Measurements from ENCODE around the gene HSF5.
A peak's percentile ranks its signal among the peaks of the same experiment; 100 is the strongest.
"Not testable (repeated sequence)": the region's sequence is repeated elsewhere in the genome, so short reads cannot be mapped to it uniquely, and the experiment has no call there.

The HSF5 gene

DNA sequence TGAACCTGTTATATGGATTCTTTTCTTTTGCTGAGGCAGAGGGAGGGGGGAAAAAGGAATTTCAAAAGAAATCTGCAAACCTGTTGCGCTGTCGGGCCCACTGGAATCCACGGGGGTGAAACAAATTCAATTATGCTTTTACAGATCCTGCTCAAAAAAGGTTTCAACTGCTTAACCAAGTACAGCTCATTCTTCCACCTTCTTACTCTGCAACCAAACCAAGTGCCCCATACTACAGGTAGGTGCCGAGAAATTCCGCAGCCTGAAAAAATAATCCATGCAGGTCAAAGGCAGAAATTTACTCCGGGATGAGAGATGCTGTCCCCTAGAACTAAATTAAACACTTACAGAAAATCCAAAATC, 71.3 kb downstream of the HSF5 start:
- DNase-seq (ENCODE audit: extremely low spot score, insufficient read length, low read depth) (no peak), FAIRE-seq (no peak)

DNA sequence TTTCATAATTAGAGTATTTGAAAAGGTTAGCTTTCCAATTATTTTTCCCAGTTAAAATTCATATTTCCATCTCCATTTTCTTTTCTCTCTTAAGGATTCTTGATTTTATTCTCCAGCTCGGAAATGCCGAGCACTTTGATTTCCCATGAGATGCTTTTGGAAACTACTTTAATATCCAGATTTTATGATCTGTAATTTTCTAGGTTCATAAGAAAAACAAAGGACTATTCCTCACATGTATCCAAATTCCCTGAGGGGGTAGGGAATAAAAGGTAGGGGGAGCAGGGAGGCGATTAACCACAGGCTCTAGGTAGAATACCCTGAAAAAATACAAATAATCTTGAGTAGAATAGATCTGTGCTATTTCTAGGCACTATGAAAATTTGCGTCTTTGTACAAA, 71.8 kb downstream of the HSF5 start:
- DNase-seq (ENCODE audit: extremely low spot score, insufficient read length, low read depth) (no peak), FAIRE-seq (no peak)

DNA sequence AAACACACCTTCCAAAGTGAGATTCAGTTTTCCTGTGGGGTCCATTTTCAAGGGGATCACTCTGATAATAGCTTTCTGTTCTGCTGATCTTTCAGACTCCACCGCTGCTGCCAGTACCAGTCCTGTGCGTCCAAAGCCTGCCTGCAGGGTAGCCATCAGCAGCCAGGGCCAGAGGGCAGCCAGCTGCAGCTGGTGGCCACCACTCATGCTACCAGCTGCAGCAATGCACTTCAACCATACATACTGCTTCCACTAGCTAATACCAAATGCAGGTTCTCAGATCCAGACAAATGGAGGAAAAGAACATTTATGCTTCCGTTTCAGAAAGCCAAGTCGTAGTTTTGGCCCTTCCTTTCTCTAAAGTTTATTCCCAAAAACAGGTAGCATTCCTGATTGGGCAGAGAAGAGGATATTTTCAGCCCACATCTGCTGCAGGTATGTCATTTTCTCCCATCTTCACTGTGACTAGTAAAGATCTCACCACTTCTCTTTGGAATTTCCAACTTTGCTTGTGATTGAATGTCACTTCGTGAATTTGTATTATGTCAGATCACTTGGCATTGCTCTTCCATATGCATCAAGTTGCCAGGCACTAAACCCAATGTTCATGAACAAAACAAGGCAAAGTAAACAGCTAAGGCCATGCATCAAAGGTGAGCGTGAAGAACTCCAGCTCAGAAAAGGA, 72.7 kb downstream of the HSF5 start:
- DNase-seq (ENCODE audit: extremely low spot score, insufficient read length, low read depth) = no peak
- FAIRE-seq = no peak

GRCh38 chr17:58414596-58414997, 73.6 kb downstream of the HSF5 start:
- FAIRE-seq = no peak
- DNase-seq (ENCODE audit: extremely low spot score, insufficient read length, low read depth) = no peak

DNA sequence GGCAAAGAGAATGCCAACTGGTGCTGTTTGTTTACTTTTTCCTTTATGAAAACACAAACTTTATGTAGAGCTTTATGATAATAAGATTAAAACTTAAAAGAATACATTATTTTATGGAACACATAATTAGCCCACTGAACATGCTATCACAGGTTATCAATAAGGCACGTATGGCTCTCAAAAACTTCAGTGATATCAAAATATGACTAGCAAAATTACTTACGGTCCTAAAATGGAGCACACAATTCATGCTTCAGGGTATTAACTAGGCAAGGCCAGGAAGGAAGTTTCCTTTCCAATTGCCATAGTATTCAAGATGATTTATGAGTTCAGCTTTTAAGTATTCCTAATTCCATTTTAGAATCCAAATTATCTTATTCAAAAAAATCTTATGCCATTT, 74.5 kb downstream of the HSF5 start:
- DNase-seq (ENCODE audit: extremely low spot score, insufficient read length, low read depth) (no peak), FAIRE-seq (no peak)

DNA sequence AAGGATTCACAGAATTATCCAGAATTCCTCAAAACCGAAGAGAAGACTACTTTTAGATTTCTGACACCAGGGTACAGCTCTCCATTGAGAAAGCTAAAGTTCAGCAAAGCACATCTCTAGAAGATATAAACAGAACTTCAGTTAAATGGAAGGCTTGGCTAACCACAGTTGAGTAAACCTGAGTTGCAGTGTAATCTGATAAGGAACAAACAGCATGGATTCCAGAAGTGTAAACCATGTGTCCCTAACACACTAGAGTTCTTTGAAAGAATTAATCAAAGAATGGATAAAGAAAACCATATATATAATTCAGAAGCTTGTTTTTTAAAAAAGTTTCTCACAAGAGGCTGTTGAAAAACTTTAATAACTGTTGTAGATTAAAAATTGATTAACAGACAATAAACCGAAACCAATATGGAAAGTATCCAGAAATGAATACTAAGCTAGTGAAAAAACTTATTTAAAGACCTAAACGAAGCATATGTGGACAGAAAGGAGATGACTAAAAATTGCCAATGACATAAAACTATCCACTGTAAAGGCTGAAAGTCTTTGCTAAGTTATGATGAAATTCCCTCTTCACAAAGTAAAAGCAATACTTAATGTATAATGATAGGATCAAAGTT, 75.1 kb downstream of the HSF5 start:
- no peak for DNase-seq (ENCODE audit: extremely low spot score, insufficient read length, low read depth)
- FAIRE-seq = peak; percentile 54

GRCh38 chr17:58412064-58412703, 76.0 kb downstream of the HSF5 start:
- no peak for FAIRE-seq
- no peak for DNase-seq (ENCODE audit: extremely low spot score, insufficient read length, low read depth)

GRCh38 chr17:58411408-58411894, 76.8 kb downstream of the HSF5 start:
- DNase-seq (ENCODE audit: extremely low spot score, insufficient read length, low read depth) (no peak), FAIRE-seq (no peak)

DNA sequence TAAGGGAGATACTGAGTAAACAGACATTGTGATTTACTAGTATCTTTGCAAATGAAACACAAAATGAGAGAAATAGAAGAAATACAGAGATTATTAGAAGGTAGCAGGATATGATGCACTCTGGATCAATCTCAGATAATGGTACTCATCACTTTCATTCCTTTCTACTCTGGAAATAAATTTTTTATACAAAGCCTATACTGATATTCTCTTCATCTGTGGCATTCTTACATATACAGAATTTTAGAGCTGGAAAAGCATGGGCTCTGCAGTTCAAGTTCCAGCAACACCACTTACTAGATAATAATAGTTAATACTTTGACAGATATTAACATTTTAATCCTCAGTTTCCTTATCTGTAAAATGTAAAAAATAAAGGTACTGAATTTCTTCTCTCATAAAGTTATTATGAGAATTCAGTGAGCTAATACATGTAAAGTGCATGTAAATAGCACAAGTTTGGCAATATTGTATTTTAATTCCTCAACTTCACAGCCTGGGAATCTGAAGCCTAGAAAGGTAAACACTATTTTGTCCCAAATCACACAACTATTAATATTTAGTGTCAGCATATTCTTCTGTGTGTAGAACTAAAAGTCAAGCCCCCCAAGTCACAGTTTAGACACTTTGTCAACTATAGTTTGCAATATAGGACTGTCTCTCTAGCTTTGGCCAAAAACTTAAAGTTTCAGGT, 77.3 kb downstream of the HSF5 start:
- FAIRE-seq (no peak), DNase-seq (ENCODE audit: extremely low spot score, insufficient read length, low read depth) (no peak)

DNA sequence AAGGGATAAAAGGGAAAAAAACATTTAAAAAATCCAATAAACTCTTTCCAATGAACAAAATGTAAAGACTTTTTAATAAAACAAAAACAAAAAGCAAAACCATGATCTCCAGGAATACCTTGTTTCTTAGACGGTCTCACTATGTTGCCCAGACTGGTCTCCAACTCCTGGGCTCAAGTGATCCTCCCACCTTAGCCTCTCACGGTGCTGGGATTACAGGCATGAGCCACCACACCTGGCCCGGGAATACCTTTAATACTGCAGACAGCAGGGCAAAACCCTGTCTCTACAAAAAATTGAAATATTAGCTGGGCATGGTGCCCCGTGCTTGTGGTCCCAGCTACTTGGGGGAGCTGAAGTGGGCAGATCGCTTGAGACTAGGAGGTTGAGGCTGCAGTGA, 78.8 kb downstream of the HSF5 start:
- FAIRE-seq (no peak), DNase-seq (ENCODE audit: extremely low spot score, insufficient read length, low read depth) (no peak)

DNA sequence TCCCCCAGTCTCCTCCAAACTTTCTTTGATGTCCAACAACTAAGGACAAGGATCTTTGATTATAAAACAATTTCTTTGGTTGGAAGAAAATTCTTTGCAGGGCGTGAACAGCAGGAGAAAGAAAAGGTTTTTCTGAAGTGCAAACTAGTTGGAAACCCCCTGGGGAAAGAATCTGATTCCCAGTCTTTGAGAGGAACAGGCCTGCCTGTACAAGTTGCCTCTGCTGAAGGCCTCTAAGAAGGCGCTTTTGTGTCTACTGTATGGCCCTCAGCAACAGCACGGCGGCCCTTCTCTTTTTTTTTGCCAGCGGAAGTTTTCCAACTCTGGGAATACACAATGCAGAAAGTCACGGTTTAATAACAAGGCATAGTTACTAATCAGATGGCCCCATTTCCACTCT, 84.9 kb downstream of the HSF5 start:
- no peak for DNase-seq (ENCODE audit: extremely low spot score, insufficient read length, low read depth)

DNA sequence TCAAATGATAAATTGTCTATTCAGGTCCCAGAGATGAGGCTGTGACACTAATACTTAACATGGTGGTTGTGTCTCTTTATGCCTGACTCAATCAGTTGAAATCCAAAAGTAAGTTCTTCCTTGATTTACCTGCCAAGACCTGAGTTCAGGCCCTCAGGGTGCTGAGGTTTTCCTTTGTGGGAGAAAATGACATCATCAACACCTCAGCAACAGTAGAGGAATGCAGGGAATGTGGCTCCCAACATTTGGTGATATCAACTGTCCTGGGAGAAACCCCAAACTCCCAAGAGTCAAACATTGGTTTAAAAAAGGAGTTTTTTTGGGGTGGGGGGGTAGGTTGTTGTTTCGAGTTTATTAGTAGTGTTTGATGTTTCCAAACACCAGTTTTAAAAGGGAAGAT, 85.5 kb downstream of the HSF5 start:
- FAIRE-seq (no peak), DNase-seq (ENCODE audit: extremely low spot score, insufficient read length, low read depth) (no peak)

More for the DNA sequence above, 84.9 kb downstream of the HSF5 start:
- no peak for FAIRE-seq

GRCh38 chr17:58402047-58402446, 86.2 kb downstream of the HSF5 start:
- DNase-seq (ENCODE audit: extremely low spot score, insufficient read length, low read depth) (no peak), FAIRE-seq (no peak)

DNA sequence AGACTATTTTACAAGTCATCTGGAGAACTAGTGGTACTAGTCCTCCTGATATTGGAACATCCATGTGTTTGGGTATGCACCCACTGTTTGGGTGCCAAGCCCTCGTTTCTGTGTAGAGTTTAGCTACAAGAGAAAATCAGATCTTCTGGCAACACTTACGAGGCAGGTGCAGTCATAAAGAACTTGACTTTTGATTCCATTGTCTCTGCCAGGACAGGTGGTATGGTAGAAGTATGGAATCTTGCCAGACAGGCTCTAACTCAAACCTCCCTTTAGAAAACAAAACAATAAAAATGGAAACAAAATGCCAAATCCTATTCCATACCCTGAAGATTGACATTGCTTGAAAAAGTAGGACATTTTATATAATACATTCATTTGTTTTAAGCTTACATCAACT, 86.9 kb downstream of the HSF5 start:
- FAIRE-seq = peak; percentile 5
- no peak for DNase-seq (ENCODE audit: extremely low spot score, insufficient read length, low read depth)

- FAIRE-seq = no peak
- no peak for DNase-seq (ENCODE audit: extremely low spot score, insufficient read length, low read depth)
These were observed 87.4 kb downstream of the HSF5 start for GRCh38 chr17:58400826-58401225.

DNA sequence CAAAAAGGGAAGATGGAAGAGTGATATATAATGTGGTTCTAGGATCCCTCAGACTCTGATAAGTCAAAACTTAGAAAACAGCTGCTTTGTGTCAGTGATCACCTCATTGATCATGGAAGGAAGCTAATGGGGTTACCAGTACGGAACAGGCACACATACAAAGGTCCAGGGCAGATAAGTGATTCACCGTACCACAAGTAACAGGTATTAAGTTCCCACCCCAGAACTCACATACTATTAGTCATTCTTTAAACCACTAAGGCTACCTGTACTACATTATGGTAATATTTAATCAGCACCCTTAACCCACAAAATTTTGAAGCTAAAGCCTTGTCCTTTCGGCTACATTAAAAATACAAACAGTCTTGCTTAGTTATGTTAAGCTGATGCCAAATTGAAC, 88.2 kb downstream of the HSF5 start:
- no peak for FAIRE-seq
- no peak for DNase-seq (ENCODE audit: extremely low spot score, insufficient read length, low read depth)

GRCh38 chr17:58398574-58399266, 89.5 kb downstream of the HSF5 start:
- DNase-seq (ENCODE audit: extremely low spot score, insufficient read length, low read depth) = no peak
- no peak for FAIRE-seq

GRCh38 chr17:58397421-58397820, 90.8 kb downstream of the HSF5 start:
- DNase-seq (ENCODE audit: extremely low spot score, insufficient read length, low read depth); FAIRE-seq: not testable (repeated sequence)

DNA sequence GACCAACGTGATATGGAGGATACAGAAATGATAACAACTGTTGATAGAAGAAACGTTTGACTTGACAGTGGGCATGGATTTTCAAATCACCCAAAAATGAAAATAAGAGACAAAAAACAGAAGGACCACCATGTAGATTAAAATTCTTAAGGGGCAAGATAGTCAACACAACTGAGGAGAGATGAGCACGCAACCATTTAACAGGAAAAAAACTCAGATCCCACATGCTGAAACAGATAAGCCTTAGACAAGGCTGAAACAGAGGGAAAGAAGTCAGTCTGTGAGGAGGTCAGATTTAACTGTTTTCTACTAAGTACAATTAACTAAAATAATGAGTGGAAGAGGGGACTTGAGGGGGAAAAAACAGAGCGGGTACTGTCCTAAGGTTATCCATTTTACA, 92.0 kb downstream of the HSF5 start:
- FAIRE-seq = no peak
- no peak for DNase-seq (ENCODE audit: extremely low spot score, insufficient read length, low read depth)

GRCh38 chr17:58394534-58395223, 93.5 kb downstream of the HSF5 start:
- DNase-seq (ENCODE audit: extremely low spot score, insufficient read length, low read depth) = no peak
- no peak for FAIRE-seq

Data from GM18507 (cell line).